HG03457 (cell line): Measurements from ENCODE around the gene RTN1.

Experiments
- ATAC-seq: cut with Tn5 transposase; IDR thresholded peaks from one replicate; pipeline ENCODE4 v1.9.1; 2021; ENCODE audit warnings: moderate number of reproducible peaks; ENCODE audit not compliant: unreplicated experiment

Gene RTN1

GRCh38 chr14:59633486-59633885 is 237.1 kb downstream of the RTN1 start:
- no peak for ATAC-seq

- no peak for ATAC-seq
Measured at GRCh38 chr14:59632381-59632780, 238.2 kb downstream of the RTN1 start.

- ATAC-seq, result no peak
Measured at GRCh38 chr14:59631237-59631636, 239.3 kb downstream of the RTN1 start.

- ATAC-seq, result no peak
Measured at GRCh38 chr14:59630288-59630963, 240.2 kb downstream of the RTN1 start.

- ATAC-seq, result no peak
Measured at GRCh38 chr14:59629444-59630287, 240.9 kb downstream of the RTN1 start.

- ATAC-seq, result no peak
Measured at GRCh38 chr14:59627011-59627520, 243.5 kb downstream of the RTN1 start.

GRCh38 chr14:59622631-59623030 is 247.9 kb downstream of the RTN1 start:
- no peak for ATAC-seq

- ATAC-seq, result no peak
Measured at GRCh38 chr14:59619061-59619460, 251.5 kb downstream of the RTN1 start.

- no peak for ATAC-seq
Measured at GRCh38 chr14:59601056-59601455, 269.5 kb downstream of the RTN1 start.

GRCh38 chr14:59600211-59600945 is 270.2 kb downstream of the RTN1 start:
- ATAC-seq, result no peak

- no peak for ATAC-seq
Measured at GRCh38 chr14:59595071-59595470, 275.5 kb downstream of the RTN1 start.

GRCh38 chr14:59591641-59592370 is 278.8 kb downstream of the RTN1 start:
- ATAC-seq, result no peak

- ATAC-seq, result no peak
Measured at GRCh38 chr14:59588101-59588500, 282.5 kb downstream of the RTN1 start.

- ATAC-seq, result no peak
Measured at GRCh38 chr14:59585891-59586554, 284.6 kb downstream of the RTN1 start.

- no peak for ATAC-seq
Measured at GRCh38 chr14:59583755-59584154, 286.8 kb downstream of the RTN1 start.

- no peak for ATAC-seq
Measured at GRCh38 chr14:59582845-59583509, 287.6 kb downstream of the RTN1 start.

GRCh38 chr14:59582161-59582560 is 288.4 kb downstream of the RTN1 start:
- no peak for ATAC-seq

- ATAC-seq, result no peak
Measured at GRCh38 chr14:59580911-59581310, 289.7 kb downstream of the RTN1 start.
